Measurements from ENCODE around the gene TBC1D19. TPM values are rescaled to one million over a fixed set of nuclear protein-coding genes. Genes with fewer than 3 reads are reported as not detected.

TBC1D19 gene
- polyA plus RNA-seq, 1 experiment: 8.3 TPM

DNA sequence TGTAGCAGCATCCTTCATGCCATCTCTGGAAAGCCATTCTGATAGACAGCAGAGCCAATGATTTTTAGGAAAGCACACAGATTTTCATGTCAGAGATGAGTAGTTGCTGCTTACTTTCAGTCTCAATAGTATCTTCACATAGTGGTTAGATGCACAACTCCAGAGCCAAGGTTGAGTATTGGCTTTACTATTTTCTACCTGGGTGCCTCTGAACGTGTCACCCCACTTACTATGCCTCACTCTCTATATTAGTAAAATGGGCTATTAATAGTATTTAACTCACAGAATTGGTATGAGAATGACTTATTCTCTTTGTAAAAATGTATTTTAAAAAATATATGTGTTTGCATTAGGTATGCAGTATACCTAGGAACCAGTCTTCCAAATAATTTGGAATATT lies 168.0 kb downstream of the TBC1D19 start:
- Histone ChIP-seq H3K36me3 (ENCODE audit: control insufficient read depth, insufficient read depth, low read length) (peaks cover 1% of the 10 kb centered on the region; the same call in 1 of the 2 replicates), H3K4me3 (ENCODE audit: low read depth, low read length) (no peak overlapping the region), H3K27me3 (ENCODE audit: control insufficient read depth, insufficient read depth, low read length) (no peaks in the 10 kb centered on the region)
- ChIA-PET POLR2A (no interaction called here), CTCF (no interaction called here)
- TF ChIP-seq, protein P1, sequence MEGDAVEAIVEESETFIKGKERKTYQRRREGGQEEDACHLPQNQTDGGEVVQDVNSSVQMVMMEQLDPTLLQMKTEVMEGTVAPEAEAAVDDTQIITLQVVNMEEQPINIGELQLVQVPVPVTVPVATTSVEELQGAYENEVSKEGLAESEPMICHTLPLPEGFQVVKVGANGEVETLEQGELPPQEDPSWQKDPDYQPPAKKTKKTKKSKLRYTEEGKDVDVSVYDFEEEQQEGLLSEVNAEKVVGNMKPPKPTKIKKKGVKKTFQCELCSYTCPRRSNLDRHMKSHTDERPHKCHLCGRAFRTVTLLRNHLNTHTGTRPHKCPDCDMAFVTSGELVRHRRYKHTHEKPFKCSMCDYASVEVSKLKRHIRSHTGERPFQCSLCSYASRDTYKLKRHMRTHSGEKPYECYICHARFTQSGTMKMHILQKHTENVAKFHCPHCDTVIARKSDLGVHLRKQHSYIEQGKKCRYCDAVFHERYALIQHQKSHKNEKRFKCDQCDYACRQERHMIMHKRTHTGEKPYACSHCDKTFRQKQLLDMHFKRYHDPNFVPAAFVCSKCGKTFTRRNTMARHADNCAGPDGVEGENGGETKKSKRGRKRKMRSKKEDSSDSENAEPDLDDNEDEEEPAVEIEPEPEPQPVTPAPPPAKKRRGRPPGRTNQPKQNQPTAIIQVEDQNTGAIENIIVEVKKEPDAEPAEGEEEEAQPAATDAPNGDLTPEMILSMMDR (IDR thresholded peaks at IDR 0.05; ENCODE audit: insufficient read depth, low read depth, low read length): no peak
- DNase-seq (ENCODE audit: low read depth): no peak

DNA sequence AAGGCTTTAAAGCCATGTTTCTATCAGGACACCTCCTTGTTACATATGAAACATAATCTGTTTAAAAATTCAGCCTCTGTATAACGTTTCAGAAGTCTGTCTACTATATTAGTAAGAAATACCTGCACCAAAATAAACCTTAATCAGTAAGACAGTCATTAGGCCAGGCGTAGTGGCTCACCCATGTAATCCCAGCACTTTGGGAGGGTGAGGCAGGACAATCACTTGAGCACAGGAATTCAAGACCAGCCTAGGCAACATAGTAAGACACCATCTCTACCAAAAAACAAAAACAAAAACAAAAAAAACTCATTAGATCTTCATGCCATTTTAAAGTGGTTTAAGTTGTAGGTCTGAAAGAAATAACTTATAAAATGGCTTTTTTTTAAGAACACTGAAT lies 169.3 kb downstream of the TBC1D19 start:
- no peaks in the 10 kb centered on the region for H3K27me3 ChIP-seq (ENCODE audit: control insufficient read depth, insufficient read depth, low read length)
- DNase-seq (ENCODE audit: low read depth): no peak
- H3K36me3 ChIP-seq (ENCODE audit: control insufficient read depth, insufficient read depth, low read length): peaks cover 1% of the 10 kb centered on the region; the same call in 1 of the 2 replicates
- ChIA-PET POLR2A (no interaction called here), CTCF (no interaction called here)
- H3K4me3 ChIP-seq (ENCODE audit: low read depth, low read length): no peak overlapping the region
- TF ChIP-seq, protein P1 (IDR thresholded peaks at IDR 0.05; ENCODE audit: insufficient read depth, low read depth, low read length): no peak

DNA sequence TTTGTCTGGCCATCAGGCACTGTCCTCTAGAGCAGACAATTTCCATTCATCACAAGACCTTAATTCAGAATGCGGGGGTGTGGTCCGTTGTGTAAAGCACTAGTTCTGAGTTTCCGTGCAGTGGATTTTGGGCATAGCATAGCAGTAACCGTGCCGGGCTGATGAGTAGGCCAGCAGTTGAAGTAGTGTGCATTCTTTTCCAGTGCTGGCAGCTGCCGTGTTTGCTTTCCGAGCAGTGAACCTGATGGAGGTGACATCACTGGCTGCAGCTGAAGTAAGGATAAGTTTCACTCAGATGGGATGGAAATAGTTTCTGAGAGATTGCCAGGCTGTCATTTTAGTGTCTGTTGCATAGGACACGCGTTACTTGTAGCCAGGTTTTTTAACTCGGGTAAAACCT lies 169.7 kb downstream of the TBC1D19 start:
- Histone ChIP-seq H3K27me3 (ENCODE audit: control insufficient read depth, insufficient read depth, low read length) (no peaks in the 10 kb centered on the region), H3K4me3 (ENCODE audit: low read depth, low read length) (no peak overlapping the region), H3K36me3 (ENCODE audit: control insufficient read depth, insufficient read depth, low read length) (peaks cover 1% of the 10 kb centered on the region; the same call in 1 of the 2 replicates)
- ChIA-PET POLR2A (no interaction called here), CTCF (interaction anchor here (1.4 kb wide), 1 partner anchor 11 kb away, joined by 4 read pairs; no protein-coding TSS in a partner anchor)
- TF ChIP-seq, protein P1 (IDR thresholded peaks at IDR 0.05; ENCODE audit: insufficient read depth, low read depth, low read length): no peak
- DNase-seq (ENCODE audit: low read depth): no peak

DNA sequence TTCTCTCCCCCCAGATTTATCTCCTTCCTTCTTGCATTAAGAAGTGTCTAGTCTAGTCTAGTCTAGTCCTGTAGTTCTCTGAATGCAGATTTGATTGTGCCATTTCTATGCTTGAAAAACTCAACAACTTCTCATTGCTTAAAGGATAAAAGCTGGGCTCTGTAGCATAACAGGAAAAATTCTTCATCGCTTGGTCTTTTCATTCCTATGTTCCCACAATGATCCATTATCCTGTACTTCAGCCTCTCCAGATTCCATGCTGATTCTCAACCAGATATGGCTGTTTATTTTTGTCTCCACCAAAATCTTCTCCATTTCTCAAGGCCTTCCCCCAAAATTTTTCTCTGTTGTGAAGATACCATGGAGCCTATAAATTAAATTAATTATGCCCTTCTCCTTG lies 173.9 kb downstream of the TBC1D19 start:
- H3K36me3 ChIP-seq (ENCODE audit: control insufficient read depth, insufficient read depth, low read length): no peaks in the 10 kb centered on the region; the same call in 1 of the 2 replicates
- H3K27me3 ChIP-seq (ENCODE audit: control insufficient read depth, insufficient read depth, low read length): no peaks in the 10 kb centered on the region
- no peak for DNase-seq (ENCODE audit: low read depth)
- ChIA-PET POLR2A (no interaction called here), CTCF (no interaction called here)
- TF ChIP-seq, protein P1 (IDR thresholded peaks at IDR 0.05; ENCODE audit: insufficient read depth, low read depth, low read length): no peak
- no peak overlapping the region for H3K4me3 ChIP-seq (ENCODE audit: low read depth, low read length)

DNA sequence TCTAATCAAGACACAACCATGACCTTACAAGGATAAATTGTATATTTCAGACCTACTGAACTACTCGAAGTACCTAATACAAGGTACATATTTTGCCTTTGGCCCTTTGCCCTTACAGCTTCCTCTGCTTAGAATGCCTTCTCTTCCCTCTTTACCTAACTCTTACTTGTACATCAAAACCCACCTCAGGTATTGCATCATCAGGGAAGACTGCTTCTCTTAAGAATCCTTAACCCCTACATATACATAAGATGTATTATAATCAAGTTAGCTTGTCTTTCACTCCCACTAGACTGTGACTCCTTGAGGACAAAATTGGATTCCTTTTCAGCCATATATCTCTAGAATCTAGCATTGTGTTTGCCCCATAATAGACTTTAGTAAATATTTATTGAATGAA lies 175.0 kb downstream of the TBC1D19 start:
- TF ChIP-seq, protein P1 (IDR thresholded peaks at IDR 0.05; ENCODE audit: insufficient read depth, low read depth, low read length): no peak
- ChIA-PET CTCF (no interaction called here), POLR2A (no interaction called here)
- DNase-seq (ENCODE audit: low read depth): no peak
- H3K4me3 ChIP-seq (ENCODE audit: low read depth, low read length): no peak overlapping the region
- no peaks in the 10 kb centered on the region; the same call in 1 of the 2 replicates for H3K36me3 ChIP-seq (ENCODE audit: control insufficient read depth, insufficient read depth, low read length)
- H3K27me3 ChIP-seq (ENCODE audit: control insufficient read depth, insufficient read depth, low read length): no peaks in the 10 kb centered on the region
